ENCODE measurements around the gene SFTPD.
"Not testable (repeated sequence)": the region's sequence is repeated elsewhere in the genome, so short reads cannot be mapped to it uniquely, and the experiment has no call there.

Gene SFTPD

GRCh38 chr10:79925614-79926013, 23.3 kb downstream of the SFTPD start:
- no peak for DNase-seq

- no peak for DNase-seq
Observed at GRCh38 chr10:79923669-79924068, 25.2 kb downstream of the SFTPD start.

- no peak for DNase-seq
Observed at GRCh38 chr10:79923145-79923544, 25.8 kb downstream of the SFTPD start.

GRCh38 chr10:79922011-79922412, 26.9 kb downstream of the SFTPD start:
- not testable (repeated sequence) for DNase-seq

GRCh38 chr10:79915838-79916237, 33.1 kb downstream of the SFTPD start:
- not testable (repeated sequence) for DNase-seq

GRCh38 chr10:79914512-79914911, 34.4 kb downstream of the SFTPD start:
- not testable (repeated sequence) for DNase-seq

- no peak for DNase-seq
Observed at GRCh38 chr10:79910836-79911235, 38.1 kb downstream of the SFTPD start.

- no peak for DNase-seq
Observed at GRCh38 chr10:79910344-79910743, 38.6 kb downstream of the SFTPD start.

- DNase-seq = no peak
Observed at GRCh38 chr10:79905322-79906314, 43.3 kb downstream of the SFTPD start.

- DNase-seq = peak; percentile 87
Observed at GRCh38 chr10:79904671-79905321, 44.1 kb downstream of the SFTPD start.

GRCh38 chr10:79901571-79901970, 47.3 kb downstream of the SFTPD start:
- not testable (repeated sequence) for DNase-seq

GRCh38 chr10:79898597-79899325, 50.1 kb downstream of the SFTPD start:
- no peak for DNase-seq

- DNase-seq = not testable (repeated sequence)
Observed at GRCh38 chr10:79892896-79893295, 56.0 kb downstream of the SFTPD start.

GRCh38 chr10:79890469-79890868, 58.4 kb downstream of the SFTPD start:
- DNase-seq = no peak

GRCh38 chr10:79888984-79889383, 59.9 kb downstream of the SFTPD start:
- DNase-seq = not testable (repeated sequence)
